HG03039 (cell line): ENCODE data around the gene CCDC187.

Experiments used
- ATAC-seq: cut with Tn5 transposase; IDR thresholded peaks from one replicate; pipeline ENCODE4 v1.9.1; 2021; ENCODE audit warnings: mild to moderate bottlenecking, moderate library complexity; ENCODE audit not compliant: unreplicated experiment

The CCDC187 gene

GRCh38 chr9:136286987-136287379 is 16.9 kb downstream of the CCDC187 start:
- no peak for ATAC-seq

GRCh38 chr9:136286359-136286986 is 17.4 kb downstream of the CCDC187 start:
- ATAC-seq, result no peak

GRCh38 chr9:136285501-136286358 is 18.2 kb downstream of the CCDC187 start:
- no peak for ATAC-seq

GRCh38 chr9:136284951-136285350 is 18.9 kb downstream of the CCDC187 start:
- ATAC-seq, result no peak

- no peak for ATAC-seq
Measured at GRCh38 chr9:136284311-136284710, 19.6 kb downstream of the CCDC187 start.

GRCh38 chr9:136283291-136284235 is 20.3 kb downstream of the CCDC187 start:
- no peak for ATAC-seq

- no peak for ATAC-seq
Measured at GRCh38 chr9:136282272-136282861, 21.5 kb downstream of the CCDC187 start.

GRCh38 chr9:136281421-136282271 is 22.2 kb downstream of the CCDC187 start:
- ATAC-seq, result no peak

GRCh38 chr9:136280535-136281315 is 23.2 kb downstream of the CCDC187 start:
- no peak for ATAC-seq

GRCh38 chr9:136279471-136279870 is 24.4 kb downstream of the CCDC187 start:
- no peak for ATAC-seq

GRCh38 chr9:136278894-136279293 is 25.0 kb downstream of the CCDC187 start:
- ATAC-seq, result no peak

- no peak for ATAC-seq
Measured at GRCh38 chr9:136278221-136278620, 25.7 kb downstream of the CCDC187 start.

- ATAC-seq, result no peak
Measured at GRCh38 chr9:136277746-136278145, 26.1 kb downstream of the CCDC187 start.

- ATAC-seq, result no peak
Measured at GRCh38 chr9:136276716-136277115, 27.2 kb downstream of the CCDC187 start.

- ATAC-seq, result no peak
Measured at GRCh38 chr9:136275655-136276429, 28.1 kb downstream of the CCDC187 start.

GRCh38 chr9:136274786-136275654 is 28.9 kb downstream of the CCDC187 start:
- ATAC-seq, result no peak
